ENCODE results near the gene OPA1.

Gene OPA1

GRCh38 chr3:193742628-193743027 lies 149.6 kb downstream of the OPA1 start:
- Histone ChIP-seq H3K27ac (ENCODE audit: low read depth, low read length) (no peak overlapping the region), H3K27me3 (ENCODE audit: control insufficient read depth, insufficient read depth, low read length) (no peaks in the 10 kb centered on the region), H3K9ac (ENCODE audit: low read length) (no peak overlapping the region), H3K4me3 (ENCODE audit: low read depth, low read length) (no peak overlapping the region), H3K9me3 (ENCODE audit: control insufficient read depth, insufficient read depth, low read depth, low read length) (no peaks in the 10 kb centered on the region), H3K4me1 (ENCODE audit: control insufficient read depth, insufficient read depth, low read length) (peaks cover 21% of the 10 kb centered on the region), H3K36me3 (ENCODE audit: control insufficient read depth, insufficient read depth, low read length) (no peaks in the 10 kb centered on the region)

DNA sequence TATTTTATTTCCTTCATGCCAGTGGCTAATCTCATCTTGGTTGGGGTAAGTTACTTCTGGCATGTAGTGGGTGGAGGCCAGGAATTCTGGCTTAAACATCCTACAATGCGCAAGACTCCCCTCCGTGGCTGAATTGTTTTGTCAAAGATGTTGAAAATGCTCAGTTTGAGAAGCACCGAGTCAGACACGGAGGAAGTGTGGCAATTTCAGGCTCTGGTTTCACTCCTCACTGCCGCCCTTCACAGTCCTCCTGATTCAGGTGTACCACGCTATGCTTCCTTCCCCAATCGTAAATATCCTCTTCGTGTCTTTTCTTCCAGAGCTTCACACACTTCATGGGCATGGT lies 150.7 kb downstream of the OPA1 start:
- H3K36me3 ChIP-seq (ENCODE audit: control insufficient read depth, insufficient read depth, low read length), result no peaks in the 10 kb centered on the region
- no peaks in the 10 kb centered on the region for H3K27me3 ChIP-seq (ENCODE audit: control insufficient read depth, insufficient read depth, low read length)
- H3K9ac ChIP-seq (ENCODE audit: low read length), result no peak overlapping the region
- H3K27ac ChIP-seq (ENCODE audit: low read depth, low read length), result no peak overlapping the region; the same call in 1 of the 2 replicates
- no peaks in the 10 kb centered on the region for H3K9me3 ChIP-seq (ENCODE audit: control insufficient read depth, insufficient read depth, low read depth, low read length)
- H3K4me3 ChIP-seq (ENCODE audit: low read depth, low read length), result no peak overlapping the region
- H3K4me1 ChIP-seq (ENCODE audit: control insufficient read depth, insufficient read depth, low read length), result peaks cover 21% of the 10 kb centered on the region

- H3K27ac ChIP-seq (ENCODE audit: low read depth, low read length), result no peak overlapping the region; the same call in 1 of the 2 replicates
- H3K27me3 ChIP-seq (ENCODE audit: control insufficient read depth, insufficient read depth, low read length), result no peaks in the 10 kb centered on the region
- no peaks in the 10 kb centered on the region for H3K9me3 ChIP-seq (ENCODE audit: control insufficient read depth, insufficient read depth, low read depth, low read length)
- no peak overlapping the region for H3K4me3 ChIP-seq (ENCODE audit: low read depth, low read length)
- no peaks in the 10 kb centered on the region for H3K36me3 ChIP-seq (ENCODE audit: control insufficient read depth, insufficient read depth, low read length)
- no peak overlapping the region for H3K9ac ChIP-seq (ENCODE audit: low read length)
- peaks cover 21% of the 10 kb centered on the region for H3K4me1 ChIP-seq (ENCODE audit: control insufficient read depth, insufficient read depth, low read length)
These were observed 151.2 kb downstream of the OPA1 start for GRCh38 chr3:193744048-193744821.

- Histone ChIP-seq H3K9ac (ENCODE audit: low read length) (no peak overlapping the region), H3K36me3 (ENCODE audit: control insufficient read depth, insufficient read depth, low read length) (no peaks in the 10 kb centered on the region), H3K27ac (ENCODE audit: low read depth, low read length) (no peak overlapping the region), H3K27me3 (ENCODE audit: control insufficient read depth, insufficient read depth, low read length) (no peaks in the 10 kb centered on the region), H3K9me3 (ENCODE audit: control insufficient read depth, insufficient read depth, low read depth, low read length) (no peaks in the 10 kb centered on the region; the same call in 1 of the 2 replicates), H3K4me3 (ENCODE audit: low read depth, low read length) (no peak overlapping the region), H3K4me1 (ENCODE audit: control insufficient read depth, insufficient read depth, low read length) (peaks cover 21% of the 10 kb centered on the region)
These were observed 152.0 kb downstream of the OPA1 start for GRCh38 chr3:193744822-193745684.

- H3K9me3 ChIP-seq (ENCODE audit: control insufficient read depth, insufficient read depth, low read depth, low read length), result no peaks in the 10 kb centered on the region; the same call in 1 of the 2 replicates
- H3K27ac ChIP-seq (ENCODE audit: low read depth, low read length), result no peak overlapping the region
- H3K9ac ChIP-seq (ENCODE audit: low read length), result no peak overlapping the region
- peaks cover 21% of the 10 kb centered on the region for H3K4me1 ChIP-seq (ENCODE audit: control insufficient read depth, insufficient read depth, low read length)
- no peaks in the 10 kb centered on the region for H3K36me3 ChIP-seq (ENCODE audit: control insufficient read depth, insufficient read depth, low read length)
- H3K27me3 ChIP-seq (ENCODE audit: control insufficient read depth, insufficient read depth, low read length), result no peaks in the 10 kb centered on the region
- no peak overlapping the region for H3K4me3 ChIP-seq (ENCODE audit: low read depth, low read length)
These were observed 153.8 kb downstream of the OPA1 start for GRCh38 chr3:193746832-193747231.
